Prostate gland (tissue), 2 donors: Measurements from ENCODE around the gene IRF9. TPM values are rescaled to one million over a fixed set of nuclear protein-coding genes. Genes with fewer than 3 reads are reported as not detected.

ENCODE experiments used
- DNase-seq: peaks from one replicate; pipeline ENCODE4 v3.0.0-alpha.2; 2019; ENCODE audit warnings: low spot score
- H3K27ac ChIP-seq, 2 donors: fragments of 200-600 bp; sonication (generic); 2 replicates each; pipeline ENCODE4 v1.5.1; 2017 to 2019
- H3K27me3 ChIP-seq: fragments of 200-600 bp; sonication (generic); replicated peaks from 2 replicates; pipeline ENCODE4 v1.5.1; 2019; ENCODE audit not compliant: insufficient read depth
- H3K36me3 ChIP-seq, 2 donors: fragments of 200-600 bp; sonication (generic); 1 replicate in 1 of 2; 2 replicates in 1 of 2; pipeline versions ENCODE4 v1.5.1 to v1.8.1; 2017 to 2019
- H3K4me1 ChIP-seq: fragments of 200-600 bp; sonication (generic); replicated peaks from 2 replicates; pipeline ENCODE4 v1.5.1; 2019
- H3K4me3 ChIP-seq, 2 donors: fragments of 200-600 bp; sonication (generic); 2 replicates each; pipeline ENCODE4 v1.5.1; 2017 to 2019
- H3K9me3 ChIP-seq: fragments of 200-600 bp; sonication (generic); 2 replicates; pipeline ENCODE4 v1.5.1; 2017
- CTCF ChIP-seq, 4 experiments: fragments of 200-600 bp in 2 of 4; fragments of 450-650 bp in 2 of 4; sonication (generic) in 2 of 4; IDR thresholded peaks; 1 replicate in 3 of 4; 2 replicates in 1 of 4; pipeline ENCODE4 v1.5.1; 2016 to 2019; ENCODE audit warnings: antibody characterized with exemption in 4 of 4, mild to moderate bottlenecking in 2 of 4, moderate library complexity in 2 of 4
- POLR2A ChIP-seq: fragments of 450-650 bp; IDR thresholded peaks from one replicate; pipeline ENCODE4 v1.6.1; 2016; ENCODE audit warnings: antibody characterized with exemption, mild to moderate bottlenecking
- POLR2AphosphoS5 ChIP-seq: sonication (generic); formaldehyde crosslinking; IDR thresholded peaks from one replicate; pipeline ENCODE4 v1.6.1; 2017; ENCODE audit warnings: antibody characterized with exemption
- WGBS: methylation state at CpG from one replicate; pipeline ENCODE4 v1.1.5; 2018; 5-methylcytosine and 5-hydroxymethylcytosine counted together
- intact Hi-C: fragments of 100-400 bp; cut with DNase I; formaldehyde crosslinking; loops from one replicate; pipeline ENCODE4 v1.14.2; 2022
- total RNA-seq, 2 donors: library from RNA; depleted of rRNA; stranded (reverse); fragments of >200 nt; gene quantifications; one replicate each; pipeline ENCODE4 v1.1.0, GENCODE V29; 2016

The IRF9 gene
- total RNA-seq, 2 donors from 2014 or later, result 61.5 to 82.9 TPM

GRCh38 chr14:24145690-24146452, 15.2 kb upstream of the IRF9 start:
- Histone ChIP-seq H3K4me1 (peaks cover 11% of the 10 kb centered on the region), H3K4me3 (peak overlapping the region; percentile 68 to 92), H3K27ac (peak overlapping the region; percentile 92 to 94), H3K9me3 (no peaks in the 10 kb centered on the region), H3K36me3 (peaks cover 0 to 5% of the 10 kb centered on the region in 2 donors), H3K27me3 (no peaks in the 10 kb centered on the region)
- 14% methylated on average over 9 of the region's 9 CpGs for WGBS
- DNase-seq, result no peak
- TF ChIP-seq POLR2AphosphoS5 (no peak), POLR2A (no peak), CTCF (IDR thresholded peaks at IDR 0.05) (no peak)
- intact Hi-C loops, result no loop called here

GRCh38 chr14:24146453-24146977, 14.6 kb upstream of the IRF9 start, which contains the start of gene PSME2:
Gene PSME2 (minus strand): TSS chr14:24146610. CDS start chr14:24146581, 29 bp downstream.
- peak; percentile 71 for TF ChIP-seq POLR2AphosphoS5
- peak; percentile 51 for TF ChIP-seq POLR2A
- TF ChIP-seq CTCF (IDR thresholded peaks at IDR 0.05), result no peak
- no peaks in the 10 kb centered on the region for H3K9me3 ChIP-seq
- WGBS, result under 1% methylated on average over 25 of the region's 25 CpGs
- intact Hi-C loops, result no loop called here
- H3K4me1 ChIP-seq, result peaks cover 11% of the 10 kb centered on the region
- peak; percentile 92 for DNase-seq
- H3K27ac ChIP-seq, result peak within 1 kb of the TSS; percentile 92 to 94
- H3K27me3 ChIP-seq, result no peaks in the 10 kb centered on the region
- H3K36me3 ChIP-seq, result peaks cover under 1 to 12% of the 10 kb centered on the region in 2 donors
- peak within 1 kb of the TSS; percentile 68 to 92 for H3K4me3 ChIP-seq

- WGBS, result under 1% methylated on average over 40 of the region's 57 CpGs
- peak within 1 kb of the TSS; percentile 92 to 94 for H3K27ac ChIP-seq
- peak in 1 of 4 experiments; percentile 18 for TF ChIP-seq CTCF (IDR thresholded peaks at IDR 0.05)
- peak; percentile 84 for TF ChIP-seq POLR2AphosphoS5
- TF ChIP-seq POLR2A, result peak; percentile 42
- H3K4me3 ChIP-seq, result peak within 1 kb of the TSS; percentile 68 to 92
- intact Hi-C loops, result no loop called here
- peaks cover 11% of the 10 kb centered on the region for H3K4me1 ChIP-seq
- no peaks in the 10 kb centered on the region for H3K9me3 ChIP-seq
- H3K36me3 ChIP-seq, result peaks cover 3 to 18% of the 10 kb centered on the region in 2 donors
- DNase-seq, result peak; percentile 98
- no peaks in the 10 kb centered on the region for H3K27me3 ChIP-seq
Measured at GRCh38 chr14:24146978-24147760, 13.9 kb upstream of the IRF9 start, which contains the start of gene RNF31. Gene RNF31 (plus strand): TSS chr14:24147498. CDS start chr14:24147699, 201 bp downstream.

- Histone ChIP-seq H3K27ac (peak overlapping the region; percentile 92 to 94), H3K27me3 (no peaks in the 10 kb centered on the region), H3K9me3 (no peaks in the 10 kb centered on the region), H3K36me3 (peaks cover 3 to 18% of the 10 kb centered on the region in 2 donors), H3K4me1 (peaks cover 11% of the 10 kb centered on the region), H3K4me3 (peak overlapping the region; percentile 68 to 92)
- intact Hi-C loops, result no loop called here
- no peak for DNase-seq
- TF ChIP-seq POLR2AphosphoS5, result no peak
- no peak for TF ChIP-seq CTCF (IDR thresholded peaks at IDR 0.05)
- no peak for TF ChIP-seq POLR2A
- WGBS, result 3% methylated on average over 29 of the region's 29 CpGs
Measured at GRCh38 chr14:24147761-24148428, 13.2 kb upstream of the IRF9 start.
